Measurements from ENCODE around the gene EML1.

GRCh38 chr14:99812892-99813291 lies 19.7 kb downstream of the EML1 start:
- TF ChIP-seq ARID2 (CRISPR knock-in tag; IDR thresholded peaks at IDR 0.05; ENCODE audit: borderline replicate concordance): no peak
- no peak for TF ChIP-seq ZBTB34 (CRISPR knock-in tag; IDR thresholded peaks at IDR 0.05)
- TF ChIP-seq STAG1 (CRISPR knock-in tag; IDR thresholded peaks at IDR 0.05): no peak
